ENCODE measurements around the gene MFAP3.
A peak's percentile ranks its signal among the peaks of the same experiment; 100 is the strongest.

DNA sequence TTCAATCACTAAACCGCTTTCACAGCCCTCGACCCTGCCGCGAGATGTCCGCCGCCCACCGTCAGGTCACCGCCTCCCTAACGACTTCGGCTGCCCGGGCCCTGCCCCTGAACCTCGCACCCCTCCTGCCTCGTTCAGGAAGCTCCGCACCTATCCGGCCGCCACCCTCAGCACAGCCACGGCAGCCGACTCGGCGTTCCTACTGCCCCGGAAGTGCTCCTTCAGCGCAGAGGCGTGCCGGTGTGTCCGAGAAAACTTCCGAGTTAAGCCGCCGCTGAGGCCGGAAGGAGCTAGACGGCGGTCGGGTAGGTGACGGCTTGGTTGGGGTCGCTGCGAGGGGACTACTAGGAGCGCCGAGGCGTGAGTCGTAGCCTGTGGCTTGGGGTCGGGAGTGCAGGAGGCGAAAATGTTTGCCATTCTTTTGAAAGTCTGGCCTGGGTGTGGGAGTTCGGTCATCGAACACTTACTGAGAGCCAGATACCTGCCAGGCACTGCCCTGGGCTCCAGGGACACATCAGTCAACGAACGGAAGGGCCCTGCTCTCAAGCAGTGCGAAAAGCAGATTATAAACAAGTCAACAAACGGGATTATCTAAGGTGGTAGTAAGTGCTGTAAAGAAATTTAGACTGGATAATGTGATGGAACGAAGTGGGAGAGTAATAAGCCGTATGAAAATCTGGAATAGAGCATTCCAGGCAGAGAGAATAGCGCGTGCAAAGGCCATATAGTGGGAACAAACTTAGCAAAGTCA is at the start of gene MFAP3, which contains the start of gene FAM114A2:
- TF ChIP-seq CBX8 (IDR thresholded peaks at IDR 0.05): no peak
- TF ChIP-seq, protein P1, sequence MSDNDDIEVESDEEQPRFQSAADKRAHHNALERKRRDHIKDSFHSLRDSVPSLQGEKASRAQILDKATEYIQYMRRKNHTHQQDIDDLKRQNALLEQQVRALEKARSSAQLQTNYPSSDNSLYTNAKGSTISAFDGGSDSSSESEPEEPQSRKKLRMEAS (IDR thresholded peaks at IDR 0.05): peak; percentile 93
